Activated T-cell treated with anti-CD3 and anti-CD28 coated beads, Interleukin-2, amount 50 U/mL, for 48 hours (primary cell): ENCODE results near the gene ENDOU.

Experiments used
- DNase-seq, 2 experiments: peaks; one replicate each; pipeline ENCODE4 v3.0.0-alpha.2; 2020

ENDOU gene

GRCh38 chr12:47742253-47742825, 17.0 kb upstream of the ENDOU start:
- peak; percentile 88 to 89 for DNase-seq

DNA sequence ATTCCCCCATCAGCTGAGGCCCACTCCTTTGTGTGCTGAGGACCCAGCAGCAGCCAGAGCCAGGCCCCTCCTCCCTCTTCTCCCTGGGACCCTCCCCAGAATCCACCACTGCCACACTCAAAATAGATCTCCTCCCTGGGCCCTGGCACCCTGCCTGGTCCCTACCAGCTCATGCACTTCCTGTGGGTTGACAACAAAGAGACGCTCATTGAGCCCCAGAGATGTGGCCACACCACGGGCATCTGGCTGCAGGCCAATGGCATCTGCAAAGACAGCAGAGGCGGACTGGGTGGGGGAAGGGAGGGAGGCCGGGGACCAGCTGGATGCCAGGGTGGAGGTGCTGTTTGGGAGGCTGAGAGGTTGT, 16.0 kb upstream of the ENDOU start:
- DNase-seq = peak; percentile 66 to 69

- no peak for DNase-seq
These were observed 15.5 kb upstream of the ENDOU start for GRCh38 chr12:47740606-47741339.

DNA sequence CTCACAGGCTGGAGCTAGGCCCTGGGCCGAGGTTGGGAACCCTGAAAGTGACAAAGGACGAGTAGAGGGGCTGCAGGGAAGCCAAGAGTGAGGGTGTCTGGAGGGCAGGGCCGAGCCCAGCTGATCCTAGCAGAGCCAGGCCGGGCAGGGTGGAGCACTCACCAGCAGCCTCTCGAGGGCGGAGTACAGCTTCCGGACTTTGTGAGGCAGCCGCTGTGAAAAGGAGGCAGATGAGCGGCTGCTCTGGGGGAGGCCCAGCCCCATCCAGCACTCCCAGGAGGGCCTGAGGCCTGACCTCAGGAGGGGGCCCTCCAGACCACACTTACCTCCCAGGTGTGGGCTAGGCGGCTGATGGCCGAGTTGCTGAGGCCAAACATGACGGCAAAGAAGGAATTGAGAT, 14.7 kb upstream of the ENDOU start:
- no peak for DNase-seq

- DNase-seq = no peak
These were observed 14.0 kb upstream of the ENDOU start for GRCh38 chr12:47739297-47739696.

DNA sequence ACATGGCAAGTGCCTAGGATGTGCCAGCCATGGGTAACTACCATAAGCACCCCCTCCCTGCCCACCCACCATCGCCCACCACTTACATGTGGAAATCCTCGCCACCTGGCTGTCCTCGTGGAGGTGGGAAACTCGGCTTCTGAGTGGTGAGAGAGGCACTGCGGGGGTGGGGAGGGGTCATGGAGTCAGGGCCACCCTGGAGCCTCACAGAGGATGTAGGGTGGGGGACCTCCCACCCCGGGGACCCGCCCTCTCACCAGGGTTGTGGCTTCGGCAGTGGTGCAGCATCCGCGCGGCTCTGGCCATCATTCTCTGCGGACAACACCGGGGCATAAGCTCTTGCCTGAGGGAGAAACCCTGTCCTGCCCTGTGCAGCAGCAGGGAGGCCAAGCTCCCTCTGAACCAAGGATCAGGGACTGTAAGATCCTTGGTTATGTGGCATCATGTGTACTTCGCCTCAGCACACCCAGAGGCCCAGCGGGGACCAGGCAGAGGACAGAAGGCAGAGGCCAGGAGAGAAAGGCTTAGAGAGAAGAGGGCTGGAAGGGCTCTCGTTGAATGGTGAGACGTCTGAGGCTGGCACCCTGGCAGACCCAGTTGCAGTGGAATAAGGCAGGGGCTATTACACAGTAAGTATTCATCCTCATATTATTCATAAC, 12.8 kb upstream of the ENDOU start:
- no peak for DNase-seq

DNA sequence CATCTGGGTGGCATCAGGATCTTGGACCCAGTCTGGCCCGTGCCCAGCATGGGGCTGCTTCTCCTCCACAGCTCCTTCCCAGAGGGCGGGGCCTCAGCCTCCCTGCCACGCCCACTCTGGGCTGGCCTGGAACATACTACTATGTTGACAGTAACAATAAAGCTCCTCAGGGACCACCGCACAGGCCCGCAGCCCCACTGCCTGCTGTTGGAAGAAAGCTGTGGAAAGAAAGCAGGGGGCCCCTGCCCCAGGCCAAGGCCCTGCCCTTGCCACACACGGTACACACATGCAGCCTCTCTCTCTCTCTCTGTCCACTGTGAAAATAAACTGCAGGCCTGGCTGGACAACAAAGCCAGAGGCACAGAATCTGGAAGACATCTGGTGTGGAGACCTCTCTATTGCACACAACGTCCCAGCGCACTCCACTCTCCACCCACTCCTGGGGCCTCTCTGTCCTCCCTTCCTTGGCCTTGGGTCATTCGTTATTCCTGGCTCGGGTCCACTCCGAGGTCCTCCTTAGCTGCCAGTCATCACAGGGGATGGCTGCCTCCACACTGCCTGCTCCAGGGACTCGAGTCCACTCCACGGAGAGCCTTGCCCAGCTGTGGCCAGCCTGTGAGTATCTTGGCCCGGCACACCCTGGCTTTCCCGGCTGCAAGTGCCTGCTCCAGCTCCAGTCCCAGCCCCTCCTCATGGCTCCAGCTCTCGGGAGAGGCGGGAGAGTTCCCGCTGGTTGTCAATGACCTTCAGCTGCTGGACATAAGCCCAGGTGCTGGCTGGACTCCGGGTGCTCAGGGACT, 11.8 kb upstream of the ENDOU start:
- no peak for DNase-seq

DNA sequence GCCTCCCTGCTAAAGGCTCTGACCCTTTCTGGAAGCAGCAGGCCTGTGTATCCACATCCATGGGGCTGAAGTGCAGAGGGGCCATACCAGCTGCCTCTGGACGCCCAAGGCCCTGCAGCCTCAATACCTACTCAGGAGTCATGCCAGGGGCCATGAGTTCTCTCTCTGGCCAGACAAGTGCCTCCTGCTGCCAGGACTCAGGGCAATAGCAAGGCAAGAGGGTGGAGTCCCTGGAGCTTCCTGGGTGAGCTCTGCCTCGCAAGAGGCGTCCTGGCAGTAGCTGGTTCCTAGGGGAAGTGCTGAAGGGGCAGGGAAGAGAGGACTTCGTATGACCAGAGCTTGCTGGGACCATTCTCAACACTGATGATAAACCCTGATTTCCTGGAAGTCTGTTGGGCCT, 10.9 kb upstream of the ENDOU start:
- DNase-seq = no peak

DNA sequence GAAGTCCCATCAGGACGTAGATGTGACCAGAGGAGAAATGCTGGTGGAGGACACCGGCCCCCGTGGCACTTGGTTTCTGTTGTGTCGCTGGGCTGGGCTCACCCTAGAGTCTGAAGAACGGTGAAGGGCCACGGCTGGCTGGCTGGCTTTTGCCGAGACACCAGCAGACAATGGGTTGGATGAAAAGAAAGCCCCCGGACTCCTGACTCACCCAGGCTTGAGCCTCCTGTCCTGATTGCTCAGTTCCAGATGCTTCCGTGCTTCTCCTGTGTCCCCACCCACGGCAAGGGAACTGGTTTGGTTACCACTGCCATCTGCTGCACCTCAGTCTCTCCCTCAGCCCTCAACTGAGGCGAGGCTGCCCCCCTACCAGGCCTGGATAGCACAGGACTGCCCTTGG, 10.4 kb upstream of the ENDOU start:
- no peak for DNase-seq

DNA sequence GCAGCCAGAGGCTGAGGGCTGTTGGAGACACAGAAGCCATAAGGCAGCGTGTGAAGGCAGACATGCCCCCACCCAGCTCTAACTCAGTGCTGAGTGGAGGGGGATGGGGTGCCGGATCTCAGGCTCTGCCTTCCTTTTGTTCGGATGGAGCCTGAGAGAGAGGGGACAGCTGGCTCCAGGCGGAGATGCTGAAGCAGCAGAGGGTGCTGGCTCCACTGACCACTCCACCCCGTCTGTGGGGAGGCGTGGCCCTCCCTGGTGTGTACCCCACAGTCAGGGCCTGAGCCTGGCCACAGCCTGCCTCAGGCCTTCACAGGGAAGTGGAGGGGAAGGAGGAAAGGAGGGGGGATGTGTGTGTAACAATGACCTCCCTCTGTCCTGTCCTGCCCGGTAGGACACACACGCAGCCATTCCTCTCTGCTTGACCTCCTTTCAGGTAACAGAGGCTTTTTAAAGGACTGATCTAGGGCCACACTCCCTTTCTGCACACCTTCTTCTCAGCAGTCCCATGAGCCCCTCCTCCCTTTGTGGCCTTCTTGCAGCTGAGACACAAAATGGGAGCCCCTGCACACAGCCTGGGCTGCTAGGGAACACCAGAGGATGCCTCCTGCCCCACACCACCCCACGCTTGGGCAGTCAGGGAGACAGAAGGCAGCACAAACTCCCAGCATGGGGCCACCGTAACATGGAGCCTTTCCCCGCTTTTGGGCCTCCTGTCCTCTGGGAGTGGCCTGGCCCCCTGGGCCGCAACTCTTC, 9.6 kb upstream of the ENDOU start:
- DNase-seq = no peak

- no peak for DNase-seq
These were observed 7.9 kb upstream of the ENDOU start for GRCh38 chr12:47733142-47733541.

DNA sequence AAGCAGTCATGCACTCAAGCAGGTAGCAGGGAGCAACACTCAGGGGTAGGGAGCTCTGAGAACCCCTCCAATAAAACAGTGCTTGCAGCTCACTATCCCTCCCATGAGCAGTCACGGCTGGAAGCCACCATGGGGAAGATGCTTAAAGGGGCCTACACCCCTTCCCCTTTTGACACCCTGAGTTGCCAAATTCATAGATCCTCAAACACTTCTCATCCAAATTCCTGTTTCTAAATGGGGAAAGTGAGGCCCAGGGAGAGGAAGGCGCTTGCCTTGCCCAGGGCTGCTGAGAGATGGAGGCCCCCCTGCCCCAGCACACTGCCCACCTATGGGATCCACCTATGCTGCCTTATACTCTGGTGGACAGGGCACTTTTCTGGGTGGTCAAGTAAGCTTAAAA, 7.2 kb upstream of the ENDOU start:
- DNase-seq = no peak

DNA sequence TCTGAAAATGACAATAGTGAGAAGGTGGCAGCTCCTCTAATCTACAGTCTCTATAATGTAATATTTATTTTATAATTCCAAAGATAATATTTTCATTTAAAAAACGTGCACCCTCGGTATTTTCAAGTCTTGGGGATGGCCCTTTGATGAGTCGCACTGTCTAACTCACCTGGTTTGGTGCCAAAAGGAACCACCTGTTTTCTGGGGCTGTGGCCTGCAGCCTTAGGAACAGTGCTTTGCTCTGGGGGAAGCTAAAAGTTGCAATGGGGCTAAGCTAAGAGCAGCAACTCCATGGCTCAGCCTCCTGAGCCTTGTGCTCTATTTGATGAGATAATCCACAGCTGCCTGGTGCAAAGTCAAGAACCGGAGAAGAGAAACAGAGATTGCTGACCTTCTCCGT, 6.4 kb upstream of the ENDOU start:
- no peak for DNase-seq

DNA sequence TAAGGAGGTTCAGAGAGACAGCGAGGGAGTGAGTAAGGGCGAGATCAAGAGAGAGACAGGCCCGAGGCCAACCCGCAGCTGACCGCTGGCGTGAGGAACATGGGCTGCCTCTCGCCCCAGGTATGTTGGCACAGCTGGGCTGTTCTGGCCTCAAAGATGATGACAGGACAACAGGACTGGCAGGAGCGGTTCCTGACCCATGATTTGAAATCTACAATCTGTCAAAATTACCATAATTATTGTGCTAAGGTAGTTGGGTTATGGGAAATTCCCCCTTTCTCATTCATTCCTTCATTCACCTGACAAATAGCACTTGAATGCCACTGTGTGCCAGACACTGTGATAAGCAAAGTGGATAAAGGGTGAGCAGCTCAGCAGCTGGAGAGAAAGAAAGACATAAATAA, 5.1 kb upstream of the ENDOU start:
- no peak for DNase-seq

DNA sequence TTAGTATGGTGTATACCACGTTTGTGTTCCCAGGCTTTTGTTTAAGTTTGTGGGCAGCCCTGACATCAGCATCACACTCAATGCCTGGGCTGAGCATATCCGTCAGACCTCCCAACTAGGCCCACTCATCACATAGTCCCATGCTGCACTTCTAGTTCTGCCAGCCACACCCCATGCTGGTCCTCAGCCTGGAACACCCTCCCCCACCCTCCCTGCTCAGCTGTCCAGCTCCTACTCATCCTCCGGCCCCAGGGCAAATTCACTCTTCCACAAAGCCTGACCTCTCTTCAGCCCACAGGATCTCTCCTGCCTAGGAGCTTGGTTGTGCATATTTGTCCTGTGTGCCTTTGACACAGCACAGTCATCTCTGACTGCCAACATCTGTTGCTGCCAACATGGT, 3.9 kb upstream of the ENDOU start:
- DNase-seq = no peak

- no peak for DNase-seq
These were observed 603 bp upstream of the ENDOU start for GRCh38 chr12:47725893-47726292.

- no peak for DNase-seq
These were observed 2.2 kb downstream of the ENDOU start for GRCh38 chr12:47722941-47723631.

DNA sequence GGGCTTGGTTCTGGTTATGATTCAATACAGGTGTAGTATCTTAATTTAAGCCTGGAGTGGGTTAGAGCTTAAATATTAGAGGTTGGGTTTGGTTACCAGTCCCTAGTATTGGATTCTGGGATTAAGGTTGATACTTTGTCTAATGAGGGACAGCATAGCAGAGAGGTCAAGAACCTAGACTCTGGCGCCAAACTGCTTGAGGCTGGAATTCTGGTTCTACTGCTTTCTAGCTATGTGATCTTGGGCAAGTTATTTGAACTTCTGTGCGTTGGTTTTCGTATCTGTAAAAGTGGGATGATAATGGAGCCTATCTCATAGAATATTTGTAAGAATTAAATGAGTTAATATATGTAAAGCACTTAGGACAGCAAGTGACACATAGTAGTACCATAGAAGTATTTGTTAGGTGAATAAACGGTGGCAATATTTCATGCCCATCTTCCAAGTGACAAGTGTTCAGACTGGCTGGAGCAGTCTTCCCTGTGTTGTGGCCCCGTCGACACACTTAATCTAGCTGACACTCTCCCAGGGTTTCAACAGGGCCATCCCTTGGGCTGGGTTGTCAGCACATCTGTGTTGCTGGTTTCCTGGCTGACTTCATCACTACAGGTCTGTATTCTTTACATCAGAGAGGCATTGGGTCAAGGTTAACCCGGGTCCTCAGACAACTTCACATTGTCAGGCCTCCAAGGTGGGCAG, 3.0 kb downstream of the ENDOU start:
- DNase-seq = no peak

DNA sequence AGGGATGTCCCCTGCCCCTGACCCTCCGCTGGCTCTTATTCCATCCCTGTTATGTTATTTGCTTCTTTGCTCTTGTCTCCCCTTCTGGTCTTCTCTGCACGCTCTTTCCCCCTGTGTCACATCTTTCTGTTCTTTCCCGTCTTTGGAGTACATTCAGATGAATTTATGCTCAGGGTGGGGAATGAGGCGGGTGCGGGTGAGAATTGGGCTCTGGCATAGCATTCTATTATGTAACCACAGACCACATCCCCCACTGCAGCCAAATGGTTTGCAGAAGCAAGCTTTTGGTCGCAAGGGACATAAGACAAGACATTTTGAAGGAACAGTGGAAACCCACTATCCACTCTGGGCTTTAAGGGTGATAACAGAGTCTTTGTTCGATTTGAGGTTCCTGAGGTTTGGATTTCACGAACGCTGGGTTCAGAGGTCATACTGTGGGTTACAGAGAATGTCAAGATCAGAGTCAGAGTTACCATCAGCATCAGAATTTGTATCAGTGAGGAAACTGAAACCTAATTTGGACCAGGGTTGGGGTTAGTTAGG, 3.8 kb downstream of the ENDOU start:
- DNase-seq = peak in 1 of 2 experiments; percentile 17

DNA sequence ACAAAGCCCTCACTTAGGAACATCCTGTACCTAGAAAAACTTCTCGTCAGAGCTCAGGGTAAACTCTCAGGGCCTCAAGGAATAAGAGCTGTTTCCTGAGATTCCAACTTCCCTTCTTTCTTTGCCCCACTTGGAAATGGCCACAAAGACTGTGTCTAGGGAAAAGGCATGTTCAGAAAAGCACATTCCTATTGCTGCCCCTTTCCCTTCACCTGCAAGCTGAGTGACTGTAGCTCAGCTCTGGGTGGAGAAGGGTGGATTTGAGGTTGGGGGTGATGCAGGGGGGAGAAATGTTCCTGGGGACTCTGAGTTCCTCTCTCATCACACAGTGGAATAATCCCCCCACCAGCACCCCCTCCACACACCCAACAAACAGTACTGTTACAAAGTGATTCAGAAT, 6.8 kb downstream of the ENDOU start:
- peak in 1 of 2 experiments; percentile 6 for DNase-seq
